MCF 10A (cell line): Measurements from ENCODE around the gene IQCB1. TPM values are rescaled to one million over a fixed set of nuclear protein-coding genes. Genes with fewer than 3 reads are reported as not detected.
A peak's percentile ranks its signal among the peaks of the same experiment; 100 is the strongest.

ENCODE experiments used
- BruUV-seq: library from RNA; stranded (reverse); fragments of 400-500 nt; replicated peaks from 2 replicates; lab custom pipeline; 2021; lab: Mats Ljungman, UMichigan
- CTCF ChIA-PET: fragments of 300-600 bp; sonication (Branson Sonifier 250); formaldehyde crosslinking; extraction: SDS; loops from one replicate; lab custom pipeline; 2021; ENCODE audit warnings: antibody characterized with exemption, inconsistent platforms; lab: Yijun Ruan, JAX
- POLR2A ChIA-PET: fragments of 300-600, 350-650 bp; sonication (Branson Sonifier 250); formaldehyde crosslinking; extraction: SDS; loops from one replicate; lab custom pipeline; 2020; ENCODE audit warnings: antibody characterized with exemption, inconsistent platforms; lab: Yijun Ruan, JAX
- DNase-seq: peaks from one replicate; pipeline ENCODE4 v3.0.0-alpha.2; 2018; ENCODE audit not compliant: unreplicated experiment
- H3K27ac Mint-ChIP-seq: one replicate; pipeline ENCODE4 v1.8.0; 2022; ENCODE audit warnings: mild to moderate bottlenecking, low read depth, mixed read lengths; ENCODE audit not compliant: unreplicated experiment
- H3K27me3 Mint-ChIP-seq: one replicate; pipeline ENCODE4 v1.8.0; 2022; ENCODE audit warnings: mixed read lengths; ENCODE audit not compliant: insufficient read depth, unreplicated experiment
- H3K36me3 Mint-ChIP-seq: one replicate; pipeline ENCODE4 v1.8.0; 2022; ENCODE audit warnings: mild to moderate bottlenecking, moderate library complexity, mixed read lengths; ENCODE audit not compliant: insufficient read depth, unreplicated experiment
- H3K4me1 Mint-ChIP-seq: one replicate; pipeline ENCODE4 v1.8.0; 2022; ENCODE audit warnings: mixed read lengths; ENCODE audit not compliant: insufficient read depth, unreplicated experiment
- H3K4me3 Mint-ChIP-seq: one replicate; pipeline ENCODE4 v1.8.0; 2022; ENCODE audit warnings: mild to moderate bottlenecking, moderate library complexity, mixed read lengths; ENCODE audit not compliant: unreplicated experiment
- H3K9me3 Mint-ChIP-seq: one replicate; pipeline ENCODE4 v1.8.0; 2022; ENCODE audit warnings: mixed read lengths; ENCODE audit not compliant: unreplicated experiment
- intact Hi-C: fragments of 100-400 bp; cut with micrococcal nuclease; formaldehyde crosslinking; loops from 2 replicates; pipeline ENCODE4 v1.14.1; 2022
- total RNA-seq: library from RNA; stranded (reverse); gene quantifications from 2 replicates; pipeline ENCODE4 v1.2.3, GENCODE V29; 2022
- TF ChIP-seq, protein P1 (sequence below): fragments of 200-600 bp; IDR thresholded peaks from one replicate; pipeline ENCODE4 v1.8.0; 2022; ENCODE audit warnings: antibody characterized with exemption, mild to moderate bottlenecking; ENCODE audit not compliant: unreplicated experiment

The IQCB1 gene
- total RNA-seq, 1 experiment from 2014 or later: 33.5 TPM

GRCh38 chr3:121817753-121818152 is 17.1 kb downstream of the IQCB1 start:
- Mint-ChIP-seq H3K27ac (no peak overlapping the region), H3K36me3 (peaks cover 54% of the 10 kb centered on the region), H3K27me3 (no peaks in the 10 kb centered on the region), H3K4me1 (peaks cover 6% of the 10 kb centered on the region), H3K4me3 (no peak overlapping the region), H3K9me3 (no peaks in the 10 kb centered on the region)
- intact Hi-C loops: no loop called here
- TF ChIP-seq, protein P1, sequence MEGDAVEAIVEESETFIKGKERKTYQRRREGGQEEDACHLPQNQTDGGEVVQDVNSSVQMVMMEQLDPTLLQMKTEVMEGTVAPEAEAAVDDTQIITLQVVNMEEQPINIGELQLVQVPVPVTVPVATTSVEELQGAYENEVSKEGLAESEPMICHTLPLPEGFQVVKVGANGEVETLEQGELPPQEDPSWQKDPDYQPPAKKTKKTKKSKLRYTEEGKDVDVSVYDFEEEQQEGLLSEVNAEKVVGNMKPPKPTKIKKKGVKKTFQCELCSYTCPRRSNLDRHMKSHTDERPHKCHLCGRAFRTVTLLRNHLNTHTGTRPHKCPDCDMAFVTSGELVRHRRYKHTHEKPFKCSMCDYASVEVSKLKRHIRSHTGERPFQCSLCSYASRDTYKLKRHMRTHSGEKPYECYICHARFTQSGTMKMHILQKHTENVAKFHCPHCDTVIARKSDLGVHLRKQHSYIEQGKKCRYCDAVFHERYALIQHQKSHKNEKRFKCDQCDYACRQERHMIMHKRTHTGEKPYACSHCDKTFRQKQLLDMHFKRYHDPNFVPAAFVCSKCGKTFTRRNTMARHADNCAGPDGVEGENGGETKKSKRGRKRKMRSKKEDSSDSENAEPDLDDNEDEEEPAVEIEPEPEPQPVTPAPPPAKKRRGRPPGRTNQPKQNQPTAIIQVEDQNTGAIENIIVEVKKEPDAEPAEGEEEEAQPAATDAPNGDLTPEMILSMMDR: no peak
- CTCF ChIA-PET: interaction anchor here (0.6 to 0.7 kb wide), 2 partner anchors 53 to 71 kb away, joined by 3 read pairs; no protein-coding TSS in a partner anchor
- no TSS peak for BruUV-seq
- DNase-seq: no peak
- POLR2A ChIA-PET: interaction anchor here (1.0 to 1.1 kb wide), 2 partner anchors 8 to 11 kb away, joined by 3 to 5 read pairs; no protein-coding TSS in a partner anchor

DNA sequence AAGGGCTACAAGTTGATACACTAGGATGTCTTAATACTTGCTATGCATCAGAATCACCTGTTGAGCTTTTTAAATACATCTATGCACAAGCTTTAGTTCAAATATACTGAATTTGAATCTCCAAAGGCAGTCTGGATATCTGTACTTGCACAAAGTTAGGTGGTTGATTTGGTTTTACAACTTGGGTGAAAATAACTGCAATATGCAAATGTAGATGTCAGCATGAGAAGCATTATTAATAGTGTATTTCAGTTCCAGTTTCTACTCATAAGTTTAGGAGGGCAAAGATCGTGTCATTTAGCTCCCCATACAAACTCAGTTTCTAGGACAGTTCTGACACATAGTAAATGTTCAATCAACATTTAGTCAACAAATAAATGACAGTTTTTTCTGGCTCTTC is 25.6 kb downstream of the IQCB1 start:
- peaks cover 5% of the 10 kb centered on the region for H3K4me1 Mint-ChIP-seq
- no peak overlapping the region for H3K4me3 Mint-ChIP-seq
- no peaks in the 10 kb centered on the region for H3K9me3 Mint-ChIP-seq
- no TSS peak for BruUV-seq
- POLR2A ChIA-PET: interaction anchor here (0.7 to 1.3 kb wide), 2 partner anchors 9 to 263 kb away, joined by 3 read pairs; no protein-coding TSS in a partner anchor
- TF ChIP-seq, protein P1: no peak
- DNase-seq: no peak
- no peak overlapping the region for H3K27ac Mint-ChIP-seq
- H3K27me3 Mint-ChIP-seq: no peaks in the 10 kb centered on the region
- H3K36me3 Mint-ChIP-seq: peaks cover 42% of the 10 kb centered on the region
- intact Hi-C loops: no loop called here
- CTCF ChIA-PET: interaction anchor here (0.9 to 1.5 kb wide), 2 partner anchors 17 to 497 kb away, joined by 3 to 5 read pairs; no protein-coding TSS in a partner anchor

GRCh38 chr3:121803771-121804320 is 31.0 kb downstream of the IQCB1 start:
- H3K36me3 Mint-ChIP-seq: peaks cover 65% of the 10 kb centered on the region
- H3K9me3 Mint-ChIP-seq: no peaks in the 10 kb centered on the region
- H3K4me3 Mint-ChIP-seq: no peak overlapping the region
- ChIA-PET CTCF (no interaction called here), POLR2A (no interaction called here)
- TF ChIP-seq, protein P1: no peak
- no peaks in the 10 kb centered on the region for H3K27me3 Mint-ChIP-seq
- DNase-seq: no peak
- no TSS peak for BruUV-seq
- intact Hi-C loops: no loop called here
- H3K4me1 Mint-ChIP-seq: no peaks in the 10 kb centered on the region
- no peak overlapping the region for H3K27ac Mint-ChIP-seq

- H3K9me3 Mint-ChIP-seq: no peaks in the 10 kb centered on the region
- H3K4me1 Mint-ChIP-seq: no peaks in the 10 kb centered on the region
- TF ChIP-seq, protein P1: no peak
- H3K27ac Mint-ChIP-seq: peak overlapping the region; percentile 0
- BruUV-seq: no TSS peak
- ChIA-PET POLR2A (no interaction called here), CTCF (no interaction called here)
- no peak for DNase-seq
- no peak overlapping the region for H3K4me3 Mint-ChIP-seq
- intact Hi-C loops: no loop called here
- H3K27me3 Mint-ChIP-seq: no peaks in the 10 kb centered on the region
- peaks cover 63% of the 10 kb centered on the region for H3K36me3 Mint-ChIP-seq
Observed at GRCh38 chr3:121800906-121801305, 34.0 kb downstream of the IQCB1 start.
